GM21786 (cell line): ENCODE results near the gene STAC3.

Source experiments
- ATAC-seq: cut with Tn5 transposase; IDR thresholded peaks from one replicate; pipeline ENCODE4 v1.9.1; 2021; ENCODE audit not compliant: unreplicated experiment

Gene STAC3

DNA sequence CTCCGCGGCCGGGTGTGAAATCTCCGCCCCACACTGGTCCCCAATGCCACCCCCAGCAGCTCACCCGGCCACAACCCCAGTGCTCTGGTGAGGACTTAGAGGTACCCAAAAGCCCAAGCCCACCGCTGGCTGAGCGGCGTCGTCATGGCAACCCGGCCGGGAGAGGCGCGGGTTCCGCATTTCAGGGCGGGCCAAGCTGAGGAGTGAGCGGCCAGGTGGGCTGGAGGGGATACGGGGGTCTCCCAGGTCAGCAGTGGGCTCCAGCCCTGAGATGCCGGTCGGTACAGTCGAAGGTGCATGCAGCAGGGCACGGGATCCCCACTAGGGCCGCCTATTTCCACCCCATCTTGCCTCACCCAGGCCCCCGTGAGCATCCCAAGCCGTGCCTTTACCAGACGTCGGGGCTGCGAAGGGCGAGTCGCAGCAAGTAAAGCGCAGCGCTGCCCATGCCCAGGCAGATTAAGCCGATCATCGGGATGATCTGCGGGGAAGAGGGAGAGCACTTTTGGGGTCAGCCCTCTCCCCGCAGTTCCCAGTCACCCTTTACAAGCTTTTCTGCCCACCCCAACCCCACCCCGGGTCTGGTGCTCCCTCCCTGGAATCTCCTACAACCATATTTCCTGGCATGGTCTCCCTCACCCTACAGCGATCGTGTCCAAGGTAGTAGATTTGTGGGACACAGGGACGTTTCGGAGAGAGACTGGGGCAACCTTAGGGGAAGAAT lies 14.6 kb downstream of the STAC3 start:
- ATAC-seq = no peak

GRCh38 chr12:57235728-57236131 lies 15.3 kb downstream of the STAC3 start:
- ATAC-seq = no peak

GRCh38 chr12:57235017-57235727 lies 15.8 kb downstream of the STAC3 start:
- ATAC-seq = no peak

- no peak for ATAC-seq
Observed at GRCh38 chr12:57234571-57235016, 16.4 kb downstream of the STAC3 start.

DNA sequence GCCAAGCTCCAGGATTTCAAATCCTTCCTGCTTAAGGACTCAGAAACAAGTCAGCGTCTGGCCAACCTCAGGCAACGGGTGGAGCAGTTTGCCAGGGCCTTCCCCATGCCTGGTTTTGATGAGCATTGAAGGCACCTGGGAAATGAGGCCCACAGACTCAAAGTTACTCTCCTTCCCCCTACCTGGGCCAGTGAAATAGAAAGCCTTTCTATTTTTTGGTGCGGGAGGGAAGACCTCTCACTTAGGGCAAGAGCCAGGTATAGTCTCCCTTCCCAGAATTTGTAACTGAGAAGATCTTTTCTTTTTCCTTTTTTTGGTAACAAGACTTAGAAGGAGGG lies 16.8 kb downstream of the STAC3 start:
- ATAC-seq = no peak

DNA sequence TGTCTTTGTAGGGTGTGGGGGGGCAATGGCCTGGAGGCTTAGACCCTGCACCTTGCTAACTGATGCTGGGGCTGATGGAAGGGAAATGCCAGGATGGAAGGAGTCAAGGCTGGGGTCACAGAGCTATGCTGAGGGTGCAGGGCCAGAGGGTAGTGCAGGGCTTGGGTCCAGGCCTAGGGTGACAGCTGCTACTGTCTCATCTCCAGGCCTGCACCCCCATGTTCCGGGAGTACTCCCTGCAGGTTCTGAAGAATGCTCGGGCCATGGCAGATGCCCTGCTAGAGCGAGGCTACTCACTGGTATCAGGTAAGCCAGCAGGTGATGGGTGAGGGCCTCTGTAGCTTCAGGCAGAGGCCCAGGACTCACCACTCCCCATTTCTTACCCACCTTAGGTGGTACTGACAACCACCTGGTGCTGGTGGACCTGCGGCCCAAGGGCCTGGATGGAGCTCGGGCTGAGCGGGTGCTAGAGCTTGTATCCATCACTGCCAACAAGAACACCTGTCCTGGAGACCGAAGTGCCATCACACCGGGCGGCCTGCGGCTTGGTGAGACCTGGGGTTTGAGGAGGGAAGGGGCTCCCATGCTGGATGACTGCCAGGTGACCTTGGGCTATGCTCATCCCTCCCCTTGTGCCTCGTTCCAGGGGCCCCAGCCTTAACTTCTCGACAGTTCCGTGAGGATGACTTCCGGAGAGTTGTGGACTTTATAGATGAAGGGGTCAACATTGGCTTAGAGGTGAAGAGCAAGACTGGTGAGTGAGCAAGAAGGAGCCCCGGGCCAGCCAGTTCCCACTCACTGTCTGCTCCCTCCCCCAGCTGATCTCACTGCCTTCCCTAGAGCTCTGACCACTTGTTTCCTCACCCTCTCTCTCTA lies 17.4 kb downstream of the STAC3 start:
- ATAC-seq = no peak

DNA sequence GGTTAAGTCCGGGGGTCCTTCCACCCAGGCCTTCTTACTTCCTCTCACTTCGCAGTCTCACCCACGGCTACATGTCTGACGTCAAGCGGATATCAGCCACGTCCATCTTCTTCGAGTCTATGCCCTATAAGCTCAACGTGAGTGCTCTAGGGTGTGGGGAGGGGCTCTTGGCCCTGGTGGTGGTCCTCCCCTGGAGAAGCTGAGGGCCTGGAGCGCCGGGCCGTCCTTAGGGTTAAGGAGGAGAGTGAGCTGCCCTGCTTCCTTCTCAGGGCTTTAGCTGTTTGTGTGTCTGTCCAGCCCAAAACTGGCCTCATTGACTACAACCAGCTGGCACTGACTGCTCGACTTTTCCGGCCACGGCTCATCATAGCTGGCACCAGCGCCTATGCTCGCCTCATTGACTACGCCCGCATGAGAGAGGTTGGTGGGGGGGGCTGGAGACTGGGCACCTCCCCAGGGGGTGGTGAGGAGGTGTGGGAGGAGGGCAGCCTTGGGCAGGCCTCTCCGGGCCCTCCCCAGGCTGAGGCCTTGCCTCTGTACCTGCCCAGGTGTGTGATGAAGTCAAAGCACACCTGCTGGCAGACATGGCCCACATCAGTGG lies 18.7 kb downstream of the STAC3 start:
- ATAC-seq = no peak

DNA sequence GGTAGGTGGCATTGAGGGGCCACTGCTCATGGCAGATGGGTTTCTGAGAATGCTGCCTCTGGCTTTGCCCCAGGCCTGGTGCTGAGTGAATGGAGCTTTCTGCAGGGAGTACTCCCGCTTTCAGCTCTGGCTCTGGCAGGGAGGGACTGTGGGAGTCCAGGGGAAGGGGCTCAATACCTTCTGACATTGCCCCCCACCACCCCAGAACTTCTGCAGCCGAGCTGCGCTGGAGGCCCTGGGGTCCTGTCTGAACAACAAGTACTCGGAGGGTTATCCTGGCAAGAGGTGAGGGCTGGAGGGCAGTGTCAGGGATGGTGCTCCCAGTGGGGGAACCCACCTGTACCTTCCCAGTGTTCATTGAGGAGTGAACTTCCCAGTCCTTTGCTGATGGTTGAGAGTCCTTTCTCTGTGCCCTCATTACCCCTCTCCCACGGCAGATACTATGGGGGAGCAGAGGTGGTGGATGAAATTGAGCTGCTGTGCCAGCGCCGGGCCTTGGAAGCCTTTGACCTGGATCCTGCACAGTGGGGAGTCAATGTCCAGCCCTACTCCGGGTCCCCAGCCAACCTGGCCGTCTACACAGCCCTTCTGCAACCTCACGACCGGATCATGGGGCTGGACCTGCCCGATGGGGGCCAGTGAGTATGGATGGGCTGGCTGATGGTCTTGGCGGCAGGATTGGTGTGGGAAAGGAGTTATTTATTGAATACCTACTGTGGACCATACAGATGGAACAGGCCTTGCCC lies 19.5 kb downstream of the STAC3 start:
- ATAC-seq = no peak

- ATAC-seq = no peak
Observed at GRCh38 chr12:57230381-57231155, 20.4 kb downstream of the STAC3 start.

DNA sequence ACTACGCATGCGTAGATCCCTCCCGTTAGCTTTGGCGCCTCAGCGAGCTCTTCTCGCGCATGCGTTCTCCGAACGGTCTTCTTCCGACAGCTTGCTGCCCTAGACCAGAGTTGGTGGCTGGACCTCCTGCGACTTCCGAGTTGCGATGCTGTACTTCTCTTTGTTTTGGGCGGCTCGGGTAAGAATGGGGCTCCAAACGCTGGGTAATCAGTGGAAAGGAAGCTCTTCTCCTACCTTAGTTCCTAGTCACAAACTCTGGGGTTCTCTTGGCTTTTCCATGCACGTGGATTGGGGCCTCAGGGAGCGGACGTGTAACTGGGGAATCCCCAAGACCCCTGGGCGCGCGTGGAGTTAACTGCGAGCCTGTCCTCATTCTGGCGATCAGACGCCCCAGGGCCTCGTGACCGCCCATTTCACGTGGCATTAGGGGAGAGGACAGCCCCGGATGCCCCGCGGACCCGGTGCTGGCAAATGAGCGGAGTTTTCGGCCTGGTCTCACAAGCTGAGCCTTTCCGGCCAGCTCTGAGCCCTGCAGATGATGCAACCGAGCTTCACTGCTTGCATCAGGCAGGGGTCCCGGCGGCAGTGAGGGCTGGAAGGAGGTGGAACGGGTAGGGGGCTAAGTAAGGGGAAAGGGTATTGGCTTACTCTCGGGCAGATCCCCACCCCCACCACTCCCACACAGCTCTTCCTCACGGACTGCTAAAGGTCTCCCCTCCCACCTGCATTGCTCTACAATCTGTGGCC lies 21.2 kb downstream of the STAC3 start, which contains the start of gene SHMT2:
Gene SHMT2, plus strand, starts transcription at position 78 of the 747 bp plus-strand sequence. Its CDS starts 68 bp downstream, at position 146.
- peak; percentile 55 for ATAC-seq

DNA sequence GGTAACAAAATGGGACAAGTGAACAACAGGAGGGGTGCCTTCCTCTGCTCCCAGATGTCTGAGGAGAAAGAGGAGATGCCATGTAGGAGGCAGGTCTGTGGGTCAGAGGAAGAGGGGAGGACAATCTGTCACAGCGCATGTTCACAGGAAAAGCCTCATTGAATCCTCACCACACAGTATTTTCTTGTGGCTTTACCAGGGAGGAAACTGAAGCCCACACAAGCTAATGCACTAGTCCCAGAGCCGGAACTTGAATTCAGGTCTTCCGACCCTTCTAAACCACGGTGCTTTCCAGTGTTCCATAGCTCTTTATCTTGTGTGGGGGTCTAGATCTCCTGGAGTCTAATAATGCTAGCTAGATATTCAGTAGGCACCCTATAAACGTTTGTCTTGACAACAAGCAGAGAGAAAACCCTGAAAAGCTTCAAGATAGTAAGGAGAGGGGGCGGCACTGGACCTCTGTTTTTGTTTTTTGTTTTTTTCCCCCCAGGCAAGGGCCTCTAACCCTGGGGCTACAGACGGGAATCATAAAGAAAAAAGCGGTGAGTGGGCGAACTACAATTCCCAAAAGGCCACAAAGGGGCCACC lies 21.8 kb downstream of the STAC3 start:
- ATAC-seq = no peak

DNA sequence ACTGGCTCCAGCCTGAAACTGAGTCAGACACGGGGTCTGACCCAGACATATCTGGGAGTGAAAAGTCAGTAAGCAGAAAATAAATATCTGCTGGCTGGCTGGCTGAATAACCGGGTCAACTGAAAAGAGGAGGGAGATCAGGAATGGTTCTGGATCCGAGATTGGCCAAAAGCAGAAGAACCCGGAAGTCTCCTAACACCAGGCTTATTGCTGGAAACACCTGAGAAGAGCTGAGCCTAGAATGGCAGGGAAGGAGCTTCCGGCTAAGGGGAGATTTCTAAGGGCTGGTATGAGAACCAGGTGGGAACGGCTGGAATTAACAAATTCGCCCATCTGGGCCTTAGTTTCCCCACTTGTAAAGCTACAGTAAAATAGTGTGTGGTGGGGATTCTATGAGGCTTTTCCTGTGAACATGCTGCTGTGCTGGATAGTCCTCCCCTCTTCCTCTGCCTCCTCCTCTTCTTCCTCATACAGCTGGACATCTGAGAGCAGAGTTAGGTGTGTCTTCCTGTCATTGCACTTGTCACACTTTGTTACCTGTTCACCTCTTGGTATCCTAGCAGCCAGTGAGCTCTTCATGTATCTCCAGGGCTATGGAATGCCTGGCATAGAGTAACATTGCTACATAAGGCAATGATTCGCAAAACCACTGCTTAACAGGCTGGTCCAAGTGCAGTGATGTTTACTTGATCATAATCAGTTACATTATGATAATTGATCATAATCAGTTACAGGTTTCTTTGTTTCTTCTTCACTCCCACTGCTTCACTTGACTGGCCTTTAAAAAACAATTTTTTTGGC lies 23.5 kb downstream of the STAC3 start:
- ATAC-seq = no peak

DNA sequence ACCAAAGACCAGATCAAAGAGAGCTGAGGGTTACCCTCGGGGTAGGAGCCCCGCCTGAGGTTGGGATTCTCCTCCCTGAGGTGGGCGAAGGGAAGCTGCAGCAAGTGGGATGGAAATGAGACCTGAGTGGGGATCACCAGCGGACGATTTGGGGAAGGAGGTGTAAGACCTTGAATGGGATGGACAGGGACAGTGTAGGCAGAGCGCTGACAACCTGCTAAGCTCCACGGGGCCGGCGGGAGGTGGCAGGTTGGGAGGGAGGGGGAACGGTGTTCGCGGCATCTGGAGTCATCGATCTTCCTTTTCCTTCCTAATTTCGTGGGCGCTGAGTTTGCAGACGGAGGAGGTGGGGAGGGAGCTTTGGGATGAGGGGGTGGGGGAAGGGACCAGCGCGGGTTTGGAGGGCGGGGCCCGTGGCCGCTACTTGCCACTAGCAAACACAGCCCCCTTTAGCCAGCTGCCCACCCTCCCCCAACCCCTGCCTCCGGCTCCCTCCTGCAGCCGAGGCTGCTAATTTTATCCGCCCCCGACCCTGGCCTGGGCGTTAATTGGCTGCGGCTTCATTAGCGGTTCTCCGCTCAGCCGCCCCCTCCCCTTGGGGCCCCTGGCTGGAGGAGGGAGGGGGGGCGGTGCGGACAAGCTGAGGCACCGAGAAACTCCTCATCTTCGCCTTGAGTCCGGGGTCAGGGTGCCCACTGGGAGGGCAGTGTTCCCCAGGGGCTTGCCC lies 24.2 kb downstream of the STAC3 start:
- ATAC-seq = no peak

- ATAC-seq = no peak
Observed at GRCh38 chr12:57225680-57226210, 25.2 kb downstream of the STAC3 start.

- no peak for ATAC-seq
Observed at GRCh38 chr12:57224973-57225679, 25.9 kb downstream of the STAC3 start.

- no peak for ATAC-seq
Observed at GRCh38 chr12:57224278-57224972, 26.6 kb downstream of the STAC3 start.
